ACC112 (cell line): ENCODE measurements around the gene ZNF280D.

Experiments used
- H2AFZ ChIP-seq: fragments of 200-600 bp; sonication (generic); one replicate; pipeline ENCODE4 v1.6.0; 2017; ENCODE audit warnings: antibody characterized with exemption, low read length; ENCODE audit not compliant: unreplicated experiment
- H3K27ac ChIP-seq: fragments of 200-600 bp; sonication (generic); 2 replicates; pipeline ENCODE4 v1.5.1; 2014; ENCODE audit warnings: low read depth, mild to moderate bottlenecking, antibody characterized with exemption, low read length, moderate library complexity
- H3K27me3 ChIP-seq: fragments of 200-600 bp; sonication (generic); 2 replicates; pipeline ENCODE4 v1.6.1; 2014; ENCODE audit warnings: mild to moderate bottlenecking, antibody characterized with exemption, low read length, moderate library complexity, mixed read lengths; ENCODE audit not compliant: insufficient read depth
- H3K36me3 ChIP-seq: fragments of 200-600 bp; sonication (generic); 2 replicates; pipeline ENCODE4 v1.6.1; 2016; ENCODE audit warnings: mild to moderate bottlenecking, antibody characterized with exemption, low read length, moderate library complexity, mixed read lengths; ENCODE audit not compliant: insufficient read depth
- H3K4me1 ChIP-seq: fragments of 200-600 bp; sonication (generic); one replicate; pipeline ENCODE4 v1.6.1; 2016; ENCODE audit warnings: low read length, mixed read lengths; ENCODE audit not compliant: insufficient read depth, unreplicated experiment, control insufficient read depth
- H3K4me3 ChIP-seq: fragments of 200-600 bp; sonication (generic); 2 replicates; pipeline ENCODE4 v1.5.1; 2014; ENCODE audit warnings: mild to moderate bottlenecking, low read depth, low read length
- H3K79me2 ChIP-seq: fragments of 200-600 bp; sonication (generic); one replicate; pipeline ENCODE4 v1.6.0; 2016; ENCODE audit warnings: low read length; ENCODE audit not compliant: control insufficient read depth, unreplicated experiment, insufficient read depth

The ZNF280D gene

DNA sequence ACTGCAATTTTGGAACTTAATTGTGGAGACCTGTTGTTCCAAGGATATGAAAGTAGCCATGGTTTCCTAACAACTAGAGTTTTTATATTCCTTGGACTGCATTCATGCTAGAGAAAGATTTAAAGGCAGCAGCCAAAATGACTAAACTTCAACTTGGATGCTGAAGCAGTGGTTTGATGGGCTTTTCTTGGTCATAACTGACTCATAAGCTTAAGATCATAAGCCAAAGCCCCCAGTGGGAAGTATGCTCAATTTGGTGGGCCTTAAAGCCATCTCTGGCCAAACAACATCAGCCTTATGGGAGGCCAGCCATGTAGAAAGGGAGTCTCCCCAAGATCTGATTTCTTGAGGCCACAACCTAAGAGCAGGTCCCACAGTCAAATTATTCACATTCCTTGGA, 80.2 kb downstream of the ZNF280D start:
- Histone ChIP-seq H3K36me3 (peaks cover 18% of the 10 kb centered on the region), H3K79me2 (no peaks in the 10 kb centered on the region), H3K4me3 (no peak overlapping the region)

DNA sequence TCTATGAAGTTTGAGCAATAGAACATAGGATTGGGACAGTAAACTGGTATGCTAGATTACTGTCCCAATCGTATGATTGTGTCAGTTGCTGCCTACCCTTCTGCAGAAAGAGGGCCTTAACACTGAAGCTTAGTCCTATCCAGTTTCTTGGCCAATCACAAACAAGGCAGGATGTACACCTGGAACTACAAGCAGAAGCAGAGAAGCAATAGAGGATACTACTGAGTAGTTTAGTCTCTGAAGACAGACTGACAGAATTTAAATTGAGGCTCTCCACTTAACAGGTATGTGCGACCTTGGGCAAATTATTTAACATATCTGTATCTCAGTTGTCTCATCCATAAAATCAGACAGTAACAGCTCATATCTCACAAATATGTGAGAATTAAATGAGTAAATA, 85.0 kb downstream of the ZNF280D start:
- Histone ChIP-seq H2AFZ (no peak overlapping the region), H3K27me3 (no peaks in the 10 kb centered on the region), H3K4me1 (no peaks in the 10 kb centered on the region), H3K79me2 (no peaks in the 10 kb centered on the region), H3K4me3 (no peak overlapping the region), H3K27ac (no peak overlapping the region), H3K36me3 (peaks cover 8% of the 10 kb centered on the region; the same call in 1 of the 2 replicates)

More for the DNA sequence above, 80.2 kb downstream of the ZNF280D start:
- H2AFZ ChIP-seq = no peak overlapping the region
- no peaks in the 10 kb centered on the region for H3K4me1 ChIP-seq
- no peak overlapping the region for H3K27ac ChIP-seq
- H3K27me3 ChIP-seq = no peaks in the 10 kb centered on the region

DNA sequence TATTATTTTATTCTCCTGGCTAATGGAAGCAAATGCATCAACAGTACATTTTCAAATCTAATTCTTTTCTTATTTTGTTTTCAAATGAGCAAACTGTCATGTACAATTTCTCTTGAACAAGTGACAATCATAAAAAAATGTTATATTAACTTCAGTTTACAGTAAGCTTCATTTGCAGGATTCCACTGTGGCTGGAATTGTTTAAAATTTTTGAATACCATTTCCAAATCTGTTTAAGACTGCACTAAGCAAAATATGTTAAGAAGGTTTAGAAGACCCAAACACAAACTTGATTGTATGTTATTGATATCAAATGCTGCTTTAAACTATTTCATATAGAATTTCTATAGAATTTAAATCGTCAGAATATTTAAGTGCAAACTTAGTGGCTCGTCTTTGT, 92.8 kb downstream of the ZNF280D start:
- no peak overlapping the region for H3K4me3 ChIP-seq
- no peak overlapping the region for H3K27ac ChIP-seq
- H3K36me3 ChIP-seq = no peaks in the 10 kb centered on the region
- no peaks in the 10 kb centered on the region for H3K27me3 ChIP-seq
- no peaks in the 10 kb centered on the region for H3K79me2 ChIP-seq
- H3K4me1 ChIP-seq = no peaks in the 10 kb centered on the region
- H2AFZ ChIP-seq = no peak overlapping the region

DNA sequence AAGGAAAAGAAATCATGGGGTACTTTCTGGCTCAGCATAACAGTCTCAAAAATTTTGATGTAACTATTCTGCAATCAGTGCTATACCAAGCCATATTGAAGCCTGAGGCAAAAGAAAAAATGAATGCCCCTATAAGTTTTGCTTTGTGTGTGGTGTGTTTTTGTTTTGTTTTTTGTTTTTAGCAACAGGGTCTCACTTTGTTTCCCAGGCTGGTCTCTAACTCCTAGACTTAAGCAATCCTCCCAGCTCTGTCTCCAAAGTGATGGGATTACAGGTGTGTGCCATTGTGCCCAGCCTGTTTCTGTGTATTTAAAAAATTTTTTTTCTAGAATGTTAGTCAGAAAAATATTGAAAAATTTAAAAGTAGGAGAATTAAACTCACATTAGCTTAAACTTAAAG, 93.2 kb downstream of the ZNF280D start:
- no peaks in the 10 kb centered on the region for H3K4me1 ChIP-seq
- no peak overlapping the region for H3K27ac ChIP-seq
- no peak overlapping the region for H2AFZ ChIP-seq
- no peaks in the 10 kb centered on the region for H3K79me2 ChIP-seq
- H3K4me3 ChIP-seq = no peak overlapping the region
- no peaks in the 10 kb centered on the region for H3K36me3 ChIP-seq
- H3K27me3 ChIP-seq = no peaks in the 10 kb centered on the region

- Histone ChIP-seq H3K4me3 (no peak overlapping the region), H2AFZ (no peak overlapping the region), H3K36me3 (no peaks in the 10 kb centered on the region), H3K4me1 (no peaks in the 10 kb centered on the region), H3K79me2 (no peaks in the 10 kb centered on the region), H3K27ac (no peak overlapping the region), H3K27me3 (no peaks in the 10 kb centered on the region)
These were observed 93.7 kb downstream of the ZNF280D start for GRCh38 chr15:56639631-56640030.

GRCh38 chr15:56631765-56632164, 101.5 kb downstream of the ZNF280D start:
- no peak overlapping the region for H3K27ac ChIP-seq
- no peak overlapping the region for H3K4me3 ChIP-seq
- H3K27me3 ChIP-seq = no peaks in the 10 kb centered on the region
- H3K36me3 ChIP-seq = 0 out of 2 replicates have a peak, but pooled peaks cover 9% of the 10 kb centered on the region
- peaks cover 12% of the 10 kb centered on the region for H3K4me1 ChIP-seq
- H2AFZ ChIP-seq = no peak overlapping the region
- H3K79me2 ChIP-seq = no peaks in the 10 kb centered on the region

DNA sequence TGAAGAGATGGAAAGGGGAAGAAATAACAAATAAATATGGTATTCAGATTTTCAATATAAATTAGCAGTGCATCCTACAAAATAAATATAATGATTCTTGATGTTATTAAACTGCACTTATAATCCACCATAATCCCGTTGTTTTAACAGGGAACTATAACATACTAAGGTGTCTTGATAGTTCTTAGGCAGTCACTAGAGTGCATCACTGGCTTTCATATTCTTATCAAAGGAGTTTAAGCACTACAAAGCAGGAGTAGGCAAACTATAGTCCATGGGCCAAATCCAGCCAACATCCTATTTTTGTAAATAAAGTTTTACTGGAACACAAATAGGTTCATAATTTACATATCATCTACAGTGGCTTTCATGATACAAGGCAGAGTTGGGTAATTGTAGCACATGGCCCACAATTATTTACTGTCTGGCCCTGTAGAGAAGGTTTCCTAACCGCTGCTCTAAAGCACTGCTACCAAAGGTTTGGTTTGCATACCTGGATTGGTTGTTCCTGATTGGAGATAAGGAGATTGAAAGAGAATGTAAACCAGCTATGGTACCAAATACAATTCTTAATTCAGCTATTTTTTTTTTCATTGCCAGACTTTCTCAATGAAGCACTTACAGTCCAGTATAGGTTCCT, 104.3 kb downstream of the ZNF280D start:
- Histone ChIP-seq H3K36me3 (0 out of 2 replicates have a peak, but pooled peaks cover 9% of the 10 kb centered on the region), H3K27me3 (no peaks in the 10 kb centered on the region), H3K79me2 (no peaks in the 10 kb centered on the region), H3K4me3 (no peak overlapping the region), H3K27ac (no peak overlapping the region; the same call in 1 of the 2 replicates), H2AFZ (no peak overlapping the region), H3K4me1 (peaks cover 12% of the 10 kb centered on the region)

- no peaks in the 10 kb centered on the region for H3K36me3 ChIP-seq
- no peak overlapping the region for H3K4me3 ChIP-seq
- no peaks in the 10 kb centered on the region for H3K27me3 ChIP-seq
- no peaks in the 10 kb centered on the region for H3K4me1 ChIP-seq
- H3K27ac ChIP-seq = no peak overlapping the region
- H2AFZ ChIP-seq = no peak overlapping the region
- no peaks in the 10 kb centered on the region for H3K79me2 ChIP-seq
These were observed 113.4 kb downstream of the ZNF280D start for GRCh38 chr15:56619887-56620286.

- Histone ChIP-seq H3K36me3 (no peaks in the 10 kb centered on the region), H3K4me1 (no peaks in the 10 kb centered on the region), H3K79me2 (no peaks in the 10 kb centered on the region)
These were observed 115.7 kb downstream of the ZNF280D start for GRCh38 chr15:56617628-56618027.

DNA sequence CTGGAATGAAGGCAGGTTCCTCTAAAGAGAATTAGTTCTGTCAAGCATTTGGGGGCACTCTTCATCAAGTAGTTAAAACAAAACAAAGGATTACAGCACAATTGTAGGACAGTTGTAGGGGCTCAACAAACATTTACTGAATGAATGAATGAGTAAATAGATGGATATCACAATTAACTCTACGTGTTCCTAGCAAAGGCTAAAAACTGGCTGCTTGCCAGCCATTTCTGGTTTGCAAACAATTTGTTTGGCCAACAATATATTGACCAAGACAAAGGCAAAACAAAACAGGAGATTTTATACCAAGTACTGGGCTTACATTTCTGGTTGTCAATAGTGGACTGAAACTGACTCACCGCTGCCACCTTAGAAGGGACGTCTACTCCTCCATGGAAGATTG, 116.8 kb downstream of the ZNF280D start:
- H3K36me3 ChIP-seq = no peaks in the 10 kb centered on the region
- H3K4me3 ChIP-seq = no peak overlapping the region
- H3K27me3 ChIP-seq = no peaks in the 10 kb centered on the region
- H2AFZ ChIP-seq = no peak overlapping the region
- no peaks in the 10 kb centered on the region for H3K79me2 ChIP-seq
- H3K27ac ChIP-seq = no peak overlapping the region
- no peaks in the 10 kb centered on the region for H3K4me1 ChIP-seq

More at GRCh38 chr15:56617628-56618027, 115.7 kb downstream of the ZNF280D start:
- Histone ChIP-seq H3K4me3 (no peak overlapping the region), H3K27ac (no peak overlapping the region), H3K27me3 (no peaks in the 10 kb centered on the region), H2AFZ (no peak overlapping the region)

- no peaks in the 10 kb centered on the region for H3K4me1 ChIP-seq
- H2AFZ ChIP-seq = no peak overlapping the region
- no peaks in the 10 kb centered on the region for H3K36me3 ChIP-seq
- no peak overlapping the region for H3K27ac ChIP-seq
- H3K79me2 ChIP-seq = no peaks in the 10 kb centered on the region
- H3K4me3 ChIP-seq = no peak overlapping the region
- H3K27me3 ChIP-seq = no peaks in the 10 kb centered on the region
These were observed 119.5 kb downstream of the ZNF280D start for GRCh38 chr15:56613811-56614210.
